Measurements from ENCODE around the gene PDGFA. TPM values are rescaled to one million over a fixed set of nuclear protein-coding genes. Genes with fewer than 3 reads are reported as not detected.
A peak's percentile ranks its signal among the peaks of the same experiment; 100 is the strongest.

The PDGFA gene
- total RNA-seq, 1 experiment from 2014 or later, result 24.8 TPM

DNA sequence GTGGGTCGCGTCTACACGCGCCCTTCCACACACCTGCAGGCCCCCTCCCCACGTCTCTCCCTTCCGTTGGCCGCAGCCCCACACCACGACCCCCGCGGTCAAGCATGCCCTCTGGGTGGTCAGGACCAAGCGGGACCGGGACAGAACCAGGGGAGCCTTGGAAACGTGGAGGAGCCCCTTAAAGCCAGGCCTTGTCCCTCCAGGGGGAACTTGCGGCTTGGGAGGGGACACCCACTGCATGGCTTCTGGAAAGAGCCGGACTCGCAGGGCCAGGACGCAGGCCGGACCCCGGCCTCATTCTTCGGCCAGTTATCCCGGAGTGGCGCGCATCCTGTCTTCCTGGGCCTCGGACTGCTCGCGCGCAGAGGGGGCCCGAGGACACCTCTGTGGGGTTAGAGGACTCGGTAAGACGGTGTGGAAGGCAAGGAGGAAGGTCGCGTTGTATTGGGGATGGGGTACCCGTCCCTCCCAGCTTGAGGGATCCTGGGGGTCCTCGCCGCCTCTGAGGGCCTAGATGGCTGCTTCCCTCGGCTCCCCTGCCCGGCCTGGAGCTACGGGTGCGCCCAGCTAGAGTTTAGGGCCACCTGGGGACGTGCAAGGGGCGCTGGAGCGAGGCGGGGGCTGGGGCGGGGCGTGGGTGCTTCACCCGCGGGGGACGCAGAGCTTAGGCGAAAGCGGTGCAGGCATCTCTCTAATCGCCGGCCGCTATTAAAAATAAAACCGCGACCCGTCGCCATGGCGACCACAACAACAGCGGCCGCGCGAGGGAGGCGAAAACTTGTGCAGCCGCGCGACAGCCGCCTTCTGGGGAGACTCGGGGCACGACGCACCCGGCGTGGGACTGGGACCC lies 1.8 kb upstream of the PDGFA start:
- Histone ChIP-seq H3K4me3 (no peak overlapping the region), H3K4me1 (replicated peaks) (peaks cover 40% of the 10 kb centered on the region), H3K27ac (no peak overlapping the region), H3K27me3 (replicated peaks) (peaks cover 40% of the 10 kb centered on the region), H3K9me3 (replicated peaks) (no peaks in the 10 kb centered on the region), H3K36me3 (peaks cover 2% of the 10 kb centered on the region; the same call in 1 of the 2 replicates)
- no peak for DNase-seq (ENCODE audit: low read depth in 1 of 2, low spot score in 2 of 2)

DNA sequence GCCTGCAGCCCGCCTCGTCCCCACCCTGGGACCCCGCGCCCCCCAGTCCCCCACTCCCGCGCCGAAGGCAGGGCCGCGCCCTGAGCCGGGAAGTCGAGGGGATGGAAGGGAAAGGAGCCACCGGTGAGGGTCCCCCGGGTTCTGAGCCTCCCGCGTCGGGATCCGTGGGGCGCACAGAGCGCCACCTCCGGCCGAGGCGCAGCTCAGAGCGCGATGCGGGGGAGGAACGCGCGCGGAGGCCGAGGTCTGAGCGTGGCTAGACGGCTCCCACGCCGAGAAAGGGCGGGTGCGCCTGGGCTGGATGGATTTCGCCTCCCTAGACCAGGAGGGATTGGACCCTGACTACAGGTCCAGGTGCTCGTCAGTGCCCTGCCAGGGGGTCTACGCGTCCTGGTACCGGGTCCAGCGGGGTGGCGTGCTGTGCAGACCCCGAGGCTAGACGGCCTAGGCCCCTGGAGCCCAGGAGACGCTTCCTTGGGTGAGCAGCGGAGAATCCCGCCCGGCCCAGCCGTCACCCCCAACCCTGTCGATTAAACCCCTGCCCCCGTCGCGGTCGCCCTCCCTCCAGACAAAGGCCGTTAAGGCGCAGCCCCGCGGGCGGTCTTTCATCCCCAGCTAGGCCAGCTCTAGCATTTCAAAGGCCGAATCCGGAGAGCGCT lies 986 bp upstream of the PDGFA start:
- H3K27ac ChIP-seq, result no peak overlapping the region
- H3K4me3 ChIP-seq, result no peak overlapping the region
- H3K36me3 ChIP-seq, result peaks cover 2% of the 10 kb centered on the region; the same call in 1 of the 2 replicates
- no peak for DNase-seq (ENCODE audit: low read depth in 1 of 2, low spot score in 2 of 2)
- H3K4me1 ChIP-seq (replicated peaks), result peaks cover 40% of the 10 kb centered on the region
- peaks cover 40% of the 10 kb centered on the region for H3K27me3 ChIP-seq (replicated peaks)
- H3K9me3 ChIP-seq (replicated peaks), result no peaks in the 10 kb centered on the region

DNA sequence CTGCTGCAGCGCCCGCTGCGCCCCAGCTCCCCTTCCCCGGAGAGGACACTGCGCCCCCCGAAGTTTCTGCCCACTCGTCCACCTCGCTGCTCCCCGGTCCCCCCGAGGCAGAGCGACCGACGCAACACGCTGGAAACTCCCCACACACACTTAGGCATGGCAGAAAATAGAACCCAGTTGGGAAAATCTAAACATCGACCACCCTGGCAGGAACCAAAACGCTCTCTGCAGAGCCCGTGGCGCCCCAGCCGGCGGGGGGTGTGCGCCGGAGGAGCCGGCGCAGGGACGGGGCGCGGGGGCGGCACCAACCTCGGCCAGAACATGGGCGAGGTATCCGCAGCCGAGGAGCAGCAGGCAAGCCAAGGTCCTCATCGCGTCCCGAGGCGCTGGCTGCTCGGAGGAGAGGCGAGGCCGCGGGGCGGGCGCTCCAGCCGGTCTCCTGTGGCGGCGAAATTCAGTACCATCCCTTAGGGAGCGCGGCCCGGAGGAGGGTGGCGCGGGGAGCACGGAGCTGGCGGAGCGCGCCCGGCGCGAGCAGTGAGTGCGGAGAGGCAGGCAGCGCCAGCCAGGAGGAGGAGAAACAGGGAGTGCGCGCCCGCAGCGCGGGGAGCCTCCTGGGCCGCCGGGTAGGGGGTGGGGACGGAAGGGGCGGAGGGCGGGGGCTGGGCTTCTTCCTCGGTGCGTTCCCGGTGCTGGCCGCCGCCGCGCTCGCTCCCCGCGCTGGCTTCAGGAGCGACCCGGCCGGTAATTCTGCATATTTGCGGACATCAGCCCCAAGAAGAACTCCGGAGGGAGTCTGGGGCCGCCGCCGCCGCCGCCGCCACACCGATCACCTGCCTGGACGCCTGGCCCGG lies 789 bp downstream of the PDGFA start:
- peaks cover 36% of the 10 kb centered on the region for H3K27me3 ChIP-seq (replicated peaks)
- H3K4me3 ChIP-seq, result peak overlapping the region; percentile 64
- H3K9me3 ChIP-seq (replicated peaks), result no peaks in the 10 kb centered on the region
- DNase-seq (ENCODE audit: low read depth in 1 of 2, low spot score in 2 of 2), result peak; percentile 76 to 80
- peaks cover 55% of the 10 kb centered on the region for H3K4me1 ChIP-seq (replicated peaks)
- H3K36me3 ChIP-seq, result peaks cover 8% of the 10 kb centered on the region; the same call in 1 of the 2 replicates
- H3K27ac ChIP-seq, result no peak overlapping the region

DNA sequence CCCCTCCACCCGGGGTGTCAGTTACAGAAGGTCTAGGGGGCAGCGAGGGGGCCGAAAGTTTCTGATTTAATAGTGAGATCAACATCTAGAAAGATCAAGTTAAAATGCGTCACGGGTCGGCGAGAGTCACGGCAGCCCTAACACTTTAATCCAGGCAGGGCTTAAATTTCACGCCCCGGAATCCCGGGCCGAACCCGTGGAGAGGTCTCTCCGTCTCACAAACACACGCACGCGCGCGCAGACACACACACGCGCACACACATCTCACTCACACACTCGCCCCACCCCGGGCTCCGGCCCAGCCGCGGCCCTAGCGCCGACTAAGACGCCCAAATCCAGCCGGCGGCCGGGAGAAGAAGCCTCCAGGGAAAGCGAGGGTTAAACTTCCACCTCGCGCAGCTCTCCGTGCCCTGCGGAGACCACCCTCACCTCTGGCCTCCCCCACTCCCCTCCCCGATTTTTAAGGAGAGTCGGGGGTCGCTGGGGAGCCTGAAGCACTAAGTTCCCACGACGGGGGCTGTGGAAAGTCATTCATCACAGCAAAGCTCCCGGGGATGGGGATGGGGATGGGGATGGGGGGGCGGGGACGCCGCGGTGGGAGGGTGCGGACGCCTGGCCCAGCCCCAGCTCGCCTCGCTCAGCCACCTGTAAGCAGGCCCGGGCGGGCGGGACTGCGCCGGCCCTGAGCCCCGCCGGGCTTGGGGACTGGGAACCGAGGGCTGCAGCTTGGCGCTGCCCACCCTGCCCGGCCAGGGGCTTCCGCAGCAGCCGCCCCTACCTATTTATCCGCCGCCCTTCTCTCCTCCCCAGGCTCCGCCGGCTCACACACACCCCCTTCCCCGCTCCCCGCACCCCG lies 1.6 kb downstream of the PDGFA start:
- peak in 1 of 2 experiments; percentile 43 for DNase-seq (ENCODE audit: low read depth in 1 of 2, low spot score in 2 of 2)
- peaks cover 27% of the 10 kb centered on the region for H3K27me3 ChIP-seq (replicated peaks)
- H3K4me1 ChIP-seq (replicated peaks), result peaks cover 63% of the 10 kb centered on the region
- H3K27ac ChIP-seq, result no peak overlapping the region
- no peaks in the 10 kb centered on the region for H3K9me3 ChIP-seq (replicated peaks)
- H3K36me3 ChIP-seq, result peaks cover 8% of the 10 kb centered on the region; the same call in 1 of the 2 replicates
- H3K4me3 ChIP-seq, result peak overlapping the region; percentile 64

DNA sequence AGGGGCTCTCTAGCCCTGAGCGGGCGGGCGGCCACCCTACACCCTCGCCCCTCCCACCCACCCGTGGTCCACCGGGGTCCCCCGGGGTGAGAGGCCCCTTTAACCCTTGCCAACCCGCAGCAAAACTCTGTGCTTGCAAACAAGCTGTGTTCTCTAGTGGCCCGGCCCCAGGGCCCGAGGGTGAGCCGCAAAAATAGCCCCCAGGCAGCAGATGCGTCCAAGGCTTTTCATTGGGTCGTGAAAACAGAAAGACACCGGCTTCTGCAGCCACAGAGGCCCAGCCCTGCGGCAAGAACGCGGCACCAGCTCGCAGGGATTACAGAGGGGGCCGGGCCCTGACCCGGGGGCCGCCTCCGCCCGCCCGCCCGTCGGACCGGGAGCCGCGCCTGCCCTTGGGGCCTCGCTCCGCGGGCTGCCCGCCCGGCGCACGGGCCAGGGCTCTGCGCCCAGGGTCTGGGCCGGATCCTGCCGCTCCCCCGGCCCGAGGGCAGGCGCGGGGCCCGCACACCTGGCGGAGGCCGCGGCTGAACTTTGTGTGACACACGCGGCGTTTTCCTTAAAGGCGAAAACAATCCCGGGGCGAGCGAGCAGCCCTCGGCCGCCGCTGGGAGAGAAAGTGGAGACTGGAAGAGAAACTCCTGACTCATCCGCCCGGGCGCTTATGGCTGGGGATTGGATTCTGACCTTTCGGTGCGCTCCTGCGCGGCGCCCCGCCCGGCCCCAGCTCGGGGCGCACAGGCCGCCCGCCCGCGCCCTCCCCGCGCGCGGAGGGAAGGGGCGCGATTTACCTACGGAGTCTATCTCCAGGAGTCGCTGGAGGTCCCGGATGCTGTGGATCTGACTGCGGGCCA lies 2.8 kb downstream of the PDGFA start:
- peaks cover 13% of the 10 kb centered on the region for H3K36me3 ChIP-seq
- H3K4me1 ChIP-seq (replicated peaks), result peaks cover 63% of the 10 kb centered on the region
- H3K27me3 ChIP-seq (replicated peaks), result peaks cover 15% of the 10 kb centered on the region
- H3K4me3 ChIP-seq, result peak overlapping the region; percentile 64
- H3K9me3 ChIP-seq (replicated peaks), result no peaks in the 10 kb centered on the region
- H3K27ac ChIP-seq, result no peak overlapping the region
- DNase-seq (ENCODE audit: low read depth in 1 of 2, low spot score in 2 of 2), result peak; percentile 52 to 79

DNA sequence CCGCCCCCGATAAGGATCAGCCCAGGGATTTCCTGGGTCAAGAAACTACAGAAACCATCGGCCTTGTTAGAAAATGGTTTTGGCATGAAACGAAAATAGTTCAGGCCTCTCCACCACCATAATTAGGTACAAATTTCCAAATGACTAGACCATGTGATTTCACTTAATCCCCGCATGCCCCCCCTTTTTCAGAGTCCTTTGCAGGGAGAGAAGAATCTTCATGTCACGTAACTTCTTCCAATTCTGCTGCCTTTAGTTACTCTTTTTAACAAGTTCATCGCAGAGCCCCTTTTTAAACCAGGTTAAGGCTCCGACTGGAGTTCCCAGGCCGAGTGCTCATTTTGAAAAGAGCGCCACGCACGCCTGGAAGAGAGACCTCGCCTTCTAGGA lies 3.4 kb downstream of the PDGFA start:
- Histone ChIP-seq H3K36me3 (peaks cover 18% of the 10 kb centered on the region), H3K4me1 (replicated peaks) (peaks cover 57% of the 10 kb centered on the region), H3K27ac (no peak overlapping the region), H3K4me3 (no peak overlapping the region), H3K27me3 (replicated peaks) (peaks cover 9% of the 10 kb centered on the region), H3K9me3 (replicated peaks) (no peaks in the 10 kb centered on the region)
- no peak for DNase-seq (ENCODE audit: low read depth in 1 of 2, low spot score in 2 of 2)

DNA sequence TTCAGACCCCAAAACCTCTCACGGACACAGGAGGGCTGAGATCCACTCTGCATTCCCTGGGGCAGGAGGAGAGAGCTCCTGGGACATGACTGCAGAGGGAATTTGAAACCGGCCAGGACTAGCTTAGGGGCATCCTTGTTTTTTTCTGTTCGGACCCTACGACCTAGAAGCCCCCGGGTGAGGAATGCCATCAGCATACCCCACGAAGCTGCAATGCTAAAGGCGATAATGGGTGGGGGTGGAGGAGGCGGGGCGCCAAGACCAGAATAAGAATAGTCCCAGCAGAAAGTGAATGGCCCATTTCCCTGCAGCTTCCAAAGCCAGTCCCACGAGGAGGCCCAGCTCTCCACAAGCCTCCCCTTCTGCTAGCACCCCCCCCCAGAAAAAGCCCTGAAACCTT lies 4.0 kb downstream of the PDGFA start:
- H3K9me3 ChIP-seq (replicated peaks), result no peaks in the 10 kb centered on the region
- H3K27me3 ChIP-seq (replicated peaks), result peaks cover 3% of the 10 kb centered on the region
- no peak overlapping the region for H3K27ac ChIP-seq
- DNase-seq (ENCODE audit: low read depth in 1 of 2, low spot score in 2 of 2), result no peak
- H3K4me1 ChIP-seq (replicated peaks), result peaks cover 56% of the 10 kb centered on the region
- no peak overlapping the region for H3K4me3 ChIP-seq
- peaks cover 18% of the 10 kb centered on the region for H3K36me3 ChIP-seq

DNA sequence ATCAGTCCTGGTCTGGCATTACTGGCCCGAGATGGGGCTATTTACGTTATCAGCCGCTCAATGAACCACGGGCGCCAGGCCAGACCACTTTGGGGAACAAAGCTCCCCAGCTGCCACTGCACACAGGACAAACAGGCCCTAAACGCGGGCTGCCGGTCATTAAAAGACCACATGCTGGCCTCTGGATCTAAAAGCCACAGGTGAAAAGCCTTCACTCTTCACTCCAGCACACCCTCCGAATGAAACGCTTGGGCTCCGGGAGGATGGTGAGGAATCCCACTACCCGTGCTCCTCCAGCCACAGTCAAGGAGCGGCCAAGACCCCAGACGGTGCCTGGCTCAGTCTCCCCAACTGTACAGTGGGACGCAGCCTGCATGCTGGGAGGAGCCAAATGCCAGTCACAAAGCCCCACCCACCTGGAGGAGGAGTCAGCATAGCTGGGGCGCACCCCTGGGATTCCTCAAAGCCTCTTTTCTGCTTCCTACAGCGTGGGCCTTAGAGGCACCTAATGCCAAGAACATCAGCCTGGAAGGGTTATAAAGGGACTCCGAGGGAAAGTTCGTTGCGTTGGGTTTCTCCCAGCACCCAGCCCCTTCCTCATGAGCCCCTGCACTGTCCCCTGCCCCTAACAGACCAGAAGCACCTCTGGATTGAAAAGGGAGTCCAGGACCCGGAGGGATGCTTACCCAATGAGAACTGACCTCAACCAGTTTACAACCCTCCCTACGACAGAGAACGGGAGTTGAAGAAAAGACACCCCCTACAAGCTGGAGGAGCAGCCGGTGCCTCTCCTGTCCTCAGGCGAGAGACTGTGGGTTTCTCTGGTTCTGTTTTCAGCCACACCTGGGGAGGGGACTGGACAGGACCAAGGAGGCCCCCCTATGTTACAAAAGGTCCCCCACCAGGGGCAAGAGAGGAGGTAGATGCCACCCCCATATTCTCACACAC lies 4.7 kb downstream of the PDGFA start:
- H3K9me3 ChIP-seq (replicated peaks), result no peaks in the 10 kb centered on the region
- peaks cover 20% of the 10 kb centered on the region for H3K36me3 ChIP-seq
- no peaks in the 10 kb centered on the region for H3K27me3 ChIP-seq (replicated peaks)
- H3K27ac ChIP-seq, result peak overlapping the region; percentile 88
- DNase-seq (ENCODE audit: low read depth in 1 of 2, low spot score in 2 of 2), result no peak
- peaks cover 49% of the 10 kb centered on the region for H3K4me1 ChIP-seq (replicated peaks)
- no peak overlapping the region for H3K4me3 ChIP-seq

DNA sequence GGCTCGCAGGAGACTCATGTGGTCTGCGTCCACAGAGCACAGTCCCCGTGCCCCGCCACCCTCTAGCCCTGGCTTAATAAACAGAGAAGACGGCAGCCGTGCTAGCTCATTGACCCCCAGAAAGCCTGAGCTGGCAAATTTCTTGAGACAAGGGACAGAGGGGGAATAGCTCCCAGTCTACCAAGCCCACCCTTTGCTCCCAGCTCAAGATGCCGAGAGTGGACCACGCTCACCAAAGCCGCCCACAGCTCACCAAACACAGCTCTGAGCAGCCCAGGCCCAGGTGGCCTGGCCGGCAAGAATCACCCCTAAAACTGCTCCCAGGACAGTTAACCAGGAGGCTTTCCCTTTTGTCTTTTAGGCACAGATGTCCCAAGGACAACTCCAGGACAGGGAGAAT lies 5.4 kb downstream of the PDGFA start:
- Histone ChIP-seq H3K36me3 (peaks cover 27% of the 10 kb centered on the region), H3K9me3 (replicated peaks) (no peaks in the 10 kb centered on the region), H3K4me1 (replicated peaks) (peaks cover 48% of the 10 kb centered on the region), H3K4me3 (no peak overlapping the region), H3K27me3 (replicated peaks) (no peaks in the 10 kb centered on the region), H3K27ac (peak overlapping the region; percentile 88)
- DNase-seq (ENCODE audit: low read depth in 1 of 2, low spot score in 2 of 2), result no peak

DNA sequence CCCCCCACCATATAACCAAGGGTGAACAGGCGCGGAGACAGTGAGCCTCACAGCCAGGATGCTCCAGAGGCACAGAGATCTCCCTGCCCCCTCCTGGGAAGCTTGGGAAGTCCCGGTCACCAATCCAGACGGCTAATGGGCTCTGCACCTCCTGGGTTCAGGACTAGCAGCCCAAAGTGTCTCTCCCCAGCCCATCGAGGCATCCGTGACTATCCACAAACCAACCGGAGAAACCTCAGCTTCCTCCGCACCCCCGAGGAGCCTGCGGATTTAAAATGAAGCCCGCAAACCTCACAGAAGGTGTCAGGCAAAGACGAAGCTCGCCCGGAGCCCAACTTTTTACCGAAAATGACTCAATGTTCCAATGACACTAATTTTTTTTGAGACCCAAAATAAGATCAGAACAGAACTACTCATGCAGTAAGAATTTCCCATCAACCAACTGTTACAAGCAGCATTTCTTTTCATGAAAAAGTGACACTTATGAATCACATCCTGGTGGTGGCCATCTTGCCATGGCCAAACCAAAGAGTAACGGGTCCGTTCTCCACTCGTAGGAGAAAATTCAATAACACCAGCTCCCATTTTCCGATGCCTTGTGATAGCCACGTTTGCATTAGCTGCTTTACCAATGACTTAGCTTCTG lies 6.0 kb downstream of the PDGFA start:
- Histone ChIP-seq H3K27ac (peak overlapping the region; percentile 88), H3K27me3 (replicated peaks) (no peaks in the 10 kb centered on the region), H3K9me3 (replicated peaks) (no peaks in the 10 kb centered on the region), H3K36me3 (peaks cover 33% of the 10 kb centered on the region), H3K4me3 (no peak overlapping the region; the same call in 1 of the 2 replicates), H3K4me1 (replicated peaks) (peaks cover 44% of the 10 kb centered on the region)
- DNase-seq (ENCODE audit: low read depth in 1 of 2, low spot score in 2 of 2), result peak; percentile 69 to 71

All from SJSA1 (cell line).